ENCODE data around the gene CTDSPL2.
"Not testable (repeated sequence)": the region's sequence is repeated elsewhere in the genome, so short reads cannot be mapped to it uniquely, and the experiment has no call there.

Gene CTDSPL2

DNA sequence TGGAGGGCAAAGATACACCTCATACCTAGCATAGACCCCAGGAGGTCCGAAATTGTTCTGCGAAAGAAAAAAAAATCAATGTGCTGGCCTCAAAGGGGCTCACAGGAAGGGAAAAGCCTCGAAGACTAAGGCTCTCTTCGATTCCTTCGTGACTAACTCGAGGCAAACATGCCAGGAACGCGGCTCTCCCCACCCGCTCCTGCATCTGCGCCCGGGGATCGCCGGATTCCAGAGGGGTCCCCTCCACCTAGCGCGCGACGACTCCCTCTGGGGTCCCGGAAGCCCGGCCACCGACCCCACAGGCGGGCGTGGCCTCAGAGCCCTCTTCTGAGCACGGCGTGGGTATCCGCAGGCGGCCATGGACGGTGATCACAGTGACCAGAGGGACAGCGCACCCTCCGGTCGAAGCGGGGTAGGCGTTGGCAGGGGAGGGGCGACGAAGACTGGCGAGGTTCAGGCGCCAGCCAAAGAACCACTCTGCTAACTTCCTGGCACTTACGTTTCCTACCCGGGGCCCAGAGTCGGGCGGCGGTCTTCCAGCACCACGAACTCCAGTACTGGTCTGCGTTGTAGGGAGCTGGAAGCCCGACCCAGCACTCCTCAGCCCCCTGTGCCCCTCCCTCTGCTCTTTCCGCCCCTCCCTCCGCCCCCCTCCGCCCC lies 109.0 kb downstream of the CTDSPL2 start:
- Histone ChIP-seq H3K27me3 (ENCODE audit: insufficient read depth, low read length) (no peaks in the 10 kb centered on the region), H3K36me3 (ENCODE audit: insufficient read depth, low read length) (peaks cover 16% of the 10 kb centered on the region), H3K4me1 (ENCODE audit: insufficient read depth, low read length) (peaks cover 15% of the 10 kb centered on the region), H3K4me3 (ENCODE audit: low read length) (peak overlapping the region; percentile 97), H2AFZ (ENCODE audit: low read depth, low read length) (peak overlapping the region; percentile 73), H3K9me3 (ENCODE audit: low read length) (no peaks in the 10 kb centered on the region)

DNA sequence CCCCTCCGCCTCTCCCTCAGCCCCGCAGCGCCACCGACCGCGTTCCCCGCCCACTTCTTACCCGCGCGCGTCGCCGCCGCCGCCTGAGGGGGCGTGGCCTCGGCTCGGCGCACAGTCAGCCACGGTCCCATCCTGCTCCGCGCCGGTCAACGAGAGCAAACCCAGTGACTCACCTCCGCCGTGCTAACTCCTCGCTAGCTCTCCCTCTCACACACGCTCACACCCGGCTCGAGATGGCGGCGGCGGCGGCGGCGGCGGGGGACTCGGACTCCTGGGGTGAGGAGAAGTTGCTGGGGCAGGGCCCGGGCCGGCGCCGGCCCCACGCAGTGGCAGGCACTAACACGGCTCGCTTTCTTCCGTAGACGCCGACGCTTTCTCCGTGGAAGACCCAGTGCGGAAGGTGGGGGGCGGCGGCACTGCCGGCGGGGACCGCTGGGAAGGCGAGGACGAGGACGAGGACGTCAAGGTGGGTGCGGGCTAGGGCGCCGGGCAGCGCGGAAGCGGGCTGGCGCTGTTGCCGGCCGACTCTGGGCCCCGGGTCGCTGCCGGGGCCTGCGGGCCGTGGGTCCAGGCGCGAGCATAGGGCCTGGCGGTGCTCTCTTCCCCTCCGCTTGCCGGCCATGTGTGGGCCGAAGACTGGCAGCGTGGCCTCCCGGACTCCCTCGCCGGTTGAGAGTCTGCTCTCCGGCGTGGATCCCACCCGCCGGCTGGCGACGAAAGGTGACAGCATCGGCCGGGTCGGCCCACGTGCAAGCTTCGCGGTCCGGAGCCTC lies 109.7 kb downstream of the CTDSPL2 start, which contains the start of gene EIF3J:
TSS of gene EIF3J (plus strand) at position 186 of the 773 bp plus-strand sequence. CDS start at position 234, 48 bp downstream.
- peak within 1 kb of the TSS; percentile 93 for H2AFZ ChIP-seq (ENCODE audit: low read depth, low read length)
- H3K27me3 ChIP-seq (ENCODE audit: insufficient read depth, low read length): no peaks in the 10 kb centered on the region
- peaks cover 15% of the 10 kb centered on the region for H3K4me1 ChIP-seq (ENCODE audit: insufficient read depth, low read length)

DNA sequence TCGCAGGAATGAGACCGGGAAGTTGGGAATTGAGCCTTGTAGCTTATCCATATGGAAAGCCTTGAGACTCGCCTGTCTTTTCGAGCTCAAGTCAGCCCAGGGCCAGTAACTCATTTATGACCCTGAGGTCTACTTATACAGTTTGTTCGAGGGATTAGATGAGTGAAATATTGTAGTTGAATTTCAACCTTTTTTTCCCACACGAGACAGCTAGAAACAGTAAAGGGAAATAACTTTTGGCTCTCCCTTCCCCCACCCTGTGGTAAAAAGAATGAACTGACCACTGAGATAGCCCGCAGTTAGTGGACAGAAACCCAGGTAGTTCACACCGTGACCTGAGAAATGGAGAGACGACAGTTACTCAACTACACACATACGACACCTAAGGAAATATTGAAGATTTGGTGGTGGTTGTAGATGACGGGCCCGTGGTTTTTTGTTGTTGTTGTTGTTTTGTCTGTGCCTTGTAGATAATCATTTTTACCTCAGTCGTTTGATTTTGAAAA lies 110.4 kb downstream of the CTDSPL2 start:
- H3K27me3 ChIP-seq (ENCODE audit: insufficient read depth, low read length): no peaks in the 10 kb centered on the region
- H3K9me3 ChIP-seq (ENCODE audit: low read length): no peaks in the 10 kb centered on the region
- H3K4me3 ChIP-seq (ENCODE audit: low read length): peak overlapping the region; percentile 97
- peaks cover 15% of the 10 kb centered on the region for H3K4me1 ChIP-seq (ENCODE audit: insufficient read depth, low read length)
- peak overlapping the region; percentile 93 for H2AFZ ChIP-seq (ENCODE audit: low read depth, low read length)
- peaks cover 19% of the 10 kb centered on the region for H3K36me3 ChIP-seq (ENCODE audit: insufficient read depth, low read length)

More for the DNA sequence above, 109.7 kb downstream of the CTDSPL2 start, which contains the start of gene EIF3J:
- Histone ChIP-seq H3K9me3 (ENCODE audit: low read length) (no peaks in the 10 kb centered on the region), H3K36me3 (ENCODE audit: insufficient read depth, low read length) (peaks cover 19% of the 10 kb centered on the region), H3K4me3 (ENCODE audit: low read length) (peak within 1 kb of the TSS; percentile 97)

DNA sequence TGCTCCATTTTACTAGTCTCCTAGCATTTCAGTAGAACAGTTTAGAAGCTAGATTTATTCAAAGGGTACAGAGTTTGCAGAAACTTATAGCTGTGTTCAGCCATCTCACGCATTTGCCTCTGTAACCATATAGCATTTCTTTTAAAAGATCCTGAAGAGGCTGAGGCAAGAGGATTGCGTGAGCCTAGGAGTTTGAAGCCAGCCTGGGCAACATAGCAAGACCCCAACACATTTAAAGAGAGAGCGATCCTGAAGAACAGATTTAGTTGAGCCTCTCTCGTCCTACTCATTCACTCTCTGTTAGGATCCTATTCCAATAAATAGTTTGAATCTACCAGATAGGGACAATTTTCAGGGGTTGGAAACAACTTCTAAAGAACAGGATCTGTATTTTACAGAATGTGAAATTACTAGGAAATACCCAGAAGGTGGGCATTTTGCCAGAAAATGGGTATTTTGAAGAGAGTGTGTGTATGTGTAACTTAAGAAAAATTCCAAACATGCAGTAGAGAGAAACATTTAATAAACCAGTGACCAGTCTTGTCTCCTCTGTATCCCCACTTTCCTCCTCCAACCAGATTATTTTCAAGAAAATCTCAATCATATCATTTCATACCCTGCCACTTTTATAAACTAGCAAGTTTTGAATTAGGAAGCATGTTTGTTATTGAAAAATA lies 114.0 kb downstream of the CTDSPL2 start:
- H3K4me3 ChIP-seq (ENCODE audit: low read length): no peak overlapping the region
- no peak overlapping the region for H2AFZ ChIP-seq (ENCODE audit: low read depth, low read length)
- H3K27me3 ChIP-seq (ENCODE audit: insufficient read depth, low read length): no peaks in the 10 kb centered on the region
- H3K36me3 ChIP-seq (ENCODE audit: insufficient read depth, low read length): peaks cover 18% of the 10 kb centered on the region
- peaks cover 9% of the 10 kb centered on the region for H3K4me1 ChIP-seq (ENCODE audit: insufficient read depth, low read length)
- H3K9me3 ChIP-seq (ENCODE audit: low read length): no peaks in the 10 kb centered on the region

DNA sequence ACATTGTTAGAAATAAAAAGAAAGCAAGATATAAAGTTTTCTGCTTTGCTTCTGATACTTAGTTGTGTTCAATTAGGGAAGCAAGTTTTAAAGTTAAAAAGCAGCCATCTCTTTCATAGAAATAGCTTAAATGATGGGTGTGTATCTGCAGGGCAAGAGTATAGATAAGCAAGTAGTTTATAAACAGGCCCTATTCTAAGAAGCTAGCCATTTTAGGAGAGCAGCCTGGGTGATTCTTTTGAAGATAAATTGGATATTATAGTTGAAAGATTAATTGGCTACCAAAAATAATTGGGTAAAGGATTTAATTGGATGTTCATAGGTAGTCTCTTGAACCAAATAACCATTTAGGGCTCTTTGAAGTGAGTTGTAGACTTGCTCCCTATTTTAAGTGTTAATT lies 115.2 kb downstream of the CTDSPL2 start:
- Histone ChIP-seq H3K4me3 (ENCODE audit: low read length) (no peak overlapping the region), H3K4me1 (ENCODE audit: insufficient read depth, low read length) (peaks cover 9% of the 10 kb centered on the region), H2AFZ (ENCODE audit: low read depth, low read length) (no peak overlapping the region), H3K9me3 (ENCODE audit: low read length) (no peaks in the 10 kb centered on the region), H3K27me3 (ENCODE audit: insufficient read depth, low read length) (no peaks in the 10 kb centered on the region), H3K36me3 (ENCODE audit: insufficient read depth, low read length) (peaks cover 18% of the 10 kb centered on the region)

DNA sequence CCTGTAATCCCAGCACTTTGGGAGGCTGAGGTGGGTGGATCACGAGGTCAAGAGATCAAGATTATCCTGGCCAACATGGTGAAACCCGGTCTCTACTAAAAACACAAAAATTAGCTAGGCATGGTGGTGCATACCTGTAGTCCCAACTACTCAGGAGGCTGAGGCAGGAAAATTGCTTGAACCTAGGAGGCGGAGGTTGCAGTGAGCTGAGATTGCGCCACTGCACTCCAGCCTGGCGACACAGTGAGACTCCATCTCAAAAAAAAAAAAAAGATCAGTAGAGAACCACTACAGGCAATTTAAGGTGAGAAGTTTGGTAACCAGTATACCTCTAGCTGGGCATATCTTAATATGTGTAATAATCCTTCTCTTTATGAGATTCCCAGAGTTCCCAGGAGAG lies 117.3 kb downstream of the CTDSPL2 start:
- peaks cover 16% of the 10 kb centered on the region for H3K36me3 ChIP-seq (ENCODE audit: insufficient read depth, low read length)

DNA sequence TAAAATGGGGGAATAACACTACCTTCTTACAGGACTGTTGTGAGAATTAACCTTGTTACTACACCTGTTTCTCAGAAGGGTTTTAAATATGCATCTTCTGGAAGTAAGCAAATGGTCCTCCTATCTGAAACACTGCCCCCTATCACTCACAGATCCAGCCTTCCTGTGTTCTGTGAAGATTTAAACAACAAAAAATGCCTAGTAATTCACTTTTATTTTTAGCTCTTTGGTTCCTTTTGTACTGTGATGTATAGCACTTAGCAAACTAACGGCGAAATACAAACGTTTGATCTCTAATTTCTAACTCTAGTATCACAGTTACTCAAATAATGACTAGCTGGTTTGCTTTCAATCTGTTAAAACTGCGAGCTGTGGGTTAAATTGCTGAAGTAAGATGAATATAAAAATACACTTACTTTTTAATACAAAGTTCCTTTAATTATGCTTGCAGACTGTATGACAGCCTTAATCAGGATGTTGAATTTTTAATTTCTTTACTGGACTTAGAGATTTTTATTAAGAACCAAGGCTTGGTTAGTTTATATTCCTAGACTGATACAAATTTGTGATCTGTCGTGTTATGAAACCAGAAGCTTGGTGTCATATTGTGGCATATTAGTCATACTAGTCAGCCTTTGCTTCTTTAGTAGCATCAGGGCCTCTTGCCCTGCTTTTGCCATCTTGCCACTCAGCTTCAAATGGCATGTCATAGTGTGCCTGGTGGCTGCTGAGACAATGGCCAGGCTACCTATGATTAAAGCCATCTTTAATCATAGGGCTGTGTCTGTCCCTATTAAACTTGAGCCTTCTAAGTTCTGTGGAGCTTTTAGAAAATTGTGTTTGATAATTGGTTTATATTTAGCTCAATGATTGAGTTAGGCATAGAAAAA lies 118.7 kb downstream of the CTDSPL2 start:
- Histone ChIP-seq H3K36me3 (ENCODE audit: insufficient read depth, low read length) (peaks cover 15% of the 10 kb centered on the region), H2AFZ (ENCODE audit: low read depth, low read length) (no peak overlapping the region), H3K9me3 (ENCODE audit: low read length) (no peaks in the 10 kb centered on the region), H3K4me1 (ENCODE audit: insufficient read depth, low read length) (no peaks in the 10 kb centered on the region), H3K4me3 (ENCODE audit: low read length) (no peak overlapping the region), H3K27me3 (ENCODE audit: insufficient read depth, low read length) (no peaks in the 10 kb centered on the region)

More for the DNA sequence above, 117.3 kb downstream of the CTDSPL2 start:
- H3K4me3 ChIP-seq (ENCODE audit: low read length); H2AFZ ChIP-seq (ENCODE audit: low read depth, low read length); H3K9me3 ChIP-seq (ENCODE audit: low read length); H3K27me3 ChIP-seq (ENCODE audit: insufficient read depth, low read length); H3K4me1 ChIP-seq (ENCODE audit: insufficient read depth, low read length): not testable (repeated sequence)

DNA sequence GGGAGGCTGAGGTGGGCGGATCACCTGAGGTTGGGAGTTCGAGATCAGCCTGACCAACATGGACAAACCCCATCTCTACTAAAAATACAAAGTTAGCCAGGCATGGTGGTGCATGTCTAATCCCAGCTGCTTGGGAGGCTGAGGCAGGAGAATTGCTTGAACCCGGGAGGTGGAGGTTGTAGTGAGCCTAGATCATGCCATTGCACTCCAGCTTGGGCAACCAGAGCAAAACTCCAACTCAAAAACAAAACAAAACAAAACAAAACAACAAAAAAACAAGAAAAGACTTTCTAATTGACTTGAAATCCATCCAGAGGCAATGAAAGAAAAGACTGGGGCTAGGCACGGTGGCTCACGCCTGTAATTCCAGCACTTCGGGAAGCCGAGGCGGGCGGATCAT lies 121.7 kb downstream of the CTDSPL2 start:
- not testable (repeated sequence) for H2AFZ ChIP-seq (ENCODE audit: low read depth, low read length); H3K4me1 ChIP-seq (ENCODE audit: insufficient read depth, low read length); H3K4me3 ChIP-seq (ENCODE audit: low read length); H3K9me3 ChIP-seq (ENCODE audit: low read length); H3K27me3 ChIP-seq (ENCODE audit: insufficient read depth, low read length)
- H3K36me3 ChIP-seq (ENCODE audit: insufficient read depth, low read length): peaks cover 25% of the 10 kb centered on the region

DNA sequence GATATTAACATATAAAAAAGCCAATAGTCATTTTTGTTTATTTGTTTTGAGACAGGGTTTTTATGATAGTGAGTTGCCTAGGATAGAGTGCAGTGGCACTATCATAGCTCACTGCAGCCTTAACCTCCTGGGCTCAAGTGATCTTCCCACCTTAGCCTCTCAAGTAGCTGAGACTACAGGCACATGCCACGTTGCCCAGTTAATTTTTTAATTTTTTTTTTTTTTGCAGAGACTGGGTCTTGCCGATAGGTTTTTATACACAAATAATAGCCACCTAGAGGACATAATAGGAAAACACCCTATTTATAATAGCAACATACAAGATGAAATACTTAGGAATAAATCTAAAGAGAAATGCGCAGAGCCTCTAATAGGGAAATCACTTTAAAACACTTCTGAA lies 122.8 kb downstream of the CTDSPL2 start:
- Histone ChIP-seq H3K4me3 (ENCODE audit: low read length) (no peak overlapping the region), H3K27me3 (ENCODE audit: insufficient read depth, low read length) (no peaks in the 10 kb centered on the region), H3K36me3 (ENCODE audit: insufficient read depth, low read length) (peaks cover 37% of the 10 kb centered on the region), H2AFZ (ENCODE audit: low read depth, low read length) (no peak overlapping the region), H3K9me3 (ENCODE audit: low read length) (no peaks in the 10 kb centered on the region), H3K4me1 (ENCODE audit: insufficient read depth, low read length) (no peaks in the 10 kb centered on the region)

DNA sequence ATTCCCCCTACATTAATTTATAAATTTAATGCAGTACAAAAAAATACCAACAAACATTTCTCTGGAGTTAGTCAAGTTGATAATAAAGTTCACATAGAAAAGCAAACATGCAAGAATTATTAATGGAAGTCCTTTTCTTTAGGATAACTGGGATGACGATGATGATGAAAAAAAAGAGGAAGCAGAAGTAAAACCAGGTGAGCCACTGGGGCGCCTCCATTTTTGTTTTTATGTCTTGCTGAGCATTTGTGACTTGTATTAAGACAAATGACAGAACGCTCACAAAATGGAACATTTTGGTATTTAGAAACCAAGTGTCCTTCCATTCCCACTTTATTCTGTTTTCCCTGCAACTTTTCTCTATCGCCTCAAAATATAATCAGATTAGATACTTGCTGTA lies 123.3 kb downstream of the CTDSPL2 start:
- Histone ChIP-seq H2AFZ (ENCODE audit: low read depth, low read length) (no peak overlapping the region), H3K36me3 (ENCODE audit: insufficient read depth, low read length) (peaks cover 41% of the 10 kb centered on the region), H3K4me1 (ENCODE audit: insufficient read depth, low read length) (no peaks in the 10 kb centered on the region), H3K4me3 (ENCODE audit: low read length) (no peak overlapping the region), H3K9me3 (ENCODE audit: low read length) (no peaks in the 10 kb centered on the region), H3K27me3 (ENCODE audit: insufficient read depth, low read length) (no peaks in the 10 kb centered on the region)

DNA sequence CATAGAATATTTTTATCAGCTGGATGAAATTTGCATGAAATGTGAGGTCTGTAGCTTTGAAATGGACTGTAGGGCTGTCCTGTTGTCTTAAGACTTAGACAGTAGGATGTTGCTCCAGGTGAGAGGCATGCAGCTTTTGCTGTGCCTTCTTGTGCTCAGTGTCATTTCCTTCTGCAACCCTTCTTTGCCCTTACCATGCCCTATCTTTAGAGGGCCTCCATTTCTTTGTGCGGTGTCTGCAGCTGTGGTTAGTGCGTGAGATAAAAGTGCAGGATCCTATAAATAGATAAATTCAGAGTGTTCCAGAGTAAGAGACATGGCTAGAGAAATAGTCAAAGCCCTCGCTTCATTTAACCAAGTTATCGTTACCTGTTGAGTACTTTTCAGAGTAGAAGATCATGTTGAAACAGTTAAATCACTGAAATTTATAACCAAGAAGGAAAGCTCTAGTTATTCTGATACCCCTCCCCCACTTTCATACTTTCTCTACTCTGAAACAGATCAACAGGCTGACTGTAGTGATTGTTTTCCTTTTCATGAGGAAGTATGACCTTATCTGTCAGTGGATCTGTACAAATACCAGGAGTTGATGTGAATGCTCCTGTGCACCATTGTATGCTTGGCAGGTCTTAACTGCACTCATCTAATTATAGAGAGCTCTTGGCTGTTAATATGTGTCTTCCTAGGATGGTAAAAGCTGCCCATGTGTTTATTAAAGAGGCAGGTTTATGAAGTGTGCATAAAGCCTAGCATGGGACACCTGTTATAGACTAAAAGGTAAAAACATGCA lies 127.7 kb downstream of the CTDSPL2 start:
- no peaks in the 10 kb centered on the region for H3K27me3 ChIP-seq (ENCODE audit: insufficient read depth, low read length)
- H3K9me3 ChIP-seq (ENCODE audit: low read length): no peaks in the 10 kb centered on the region
- H3K36me3 ChIP-seq (ENCODE audit: insufficient read depth, low read length): peaks cover 73% of the 10 kb centered on the region
- no peaks in the 10 kb centered on the region for H3K4me1 ChIP-seq (ENCODE audit: insufficient read depth, low read length)
- no peak overlapping the region for H3K4me3 ChIP-seq (ENCODE audit: low read length)
- H2AFZ ChIP-seq (ENCODE audit: low read depth, low read length): no peak overlapping the region

DNA sequence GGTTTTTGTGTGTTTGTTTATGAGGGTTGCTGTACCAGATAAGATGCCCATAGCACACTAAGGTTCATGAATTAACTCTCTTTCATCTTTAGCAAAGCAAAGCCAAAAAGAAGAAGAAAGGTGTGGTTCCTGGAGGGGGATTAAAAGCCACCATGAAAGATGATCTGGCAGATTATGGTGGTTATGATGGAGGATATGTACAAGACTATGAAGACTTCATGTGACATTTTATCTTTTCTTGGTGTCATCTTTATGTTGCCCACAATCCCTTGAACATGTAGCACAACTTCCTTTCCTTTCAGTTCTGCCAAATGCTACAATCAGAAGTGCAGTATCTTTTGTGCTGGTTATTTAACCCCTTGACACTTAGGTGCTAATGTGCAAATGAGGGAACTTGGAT lies 133.5 kb downstream of the CTDSPL2 start:
- Histone ChIP-seq H3K36me3 (ENCODE audit: insufficient read depth, low read length) (peaks cover 93% of the 10 kb centered on the region), H3K9me3 (ENCODE audit: low read length) (peaks cover 22% of the 10 kb centered on the region)
- H3K27me3 ChIP-seq (ENCODE audit: insufficient read depth, low read length); H2AFZ ChIP-seq (ENCODE audit: low read depth, low read length); H3K4me1 ChIP-seq (ENCODE audit: insufficient read depth, low read length); H3K4me3 ChIP-seq (ENCODE audit: low read length): not testable (repeated sequence)
